ENCODE results near the gene CFAP91.

Gene CFAP91

DNA sequence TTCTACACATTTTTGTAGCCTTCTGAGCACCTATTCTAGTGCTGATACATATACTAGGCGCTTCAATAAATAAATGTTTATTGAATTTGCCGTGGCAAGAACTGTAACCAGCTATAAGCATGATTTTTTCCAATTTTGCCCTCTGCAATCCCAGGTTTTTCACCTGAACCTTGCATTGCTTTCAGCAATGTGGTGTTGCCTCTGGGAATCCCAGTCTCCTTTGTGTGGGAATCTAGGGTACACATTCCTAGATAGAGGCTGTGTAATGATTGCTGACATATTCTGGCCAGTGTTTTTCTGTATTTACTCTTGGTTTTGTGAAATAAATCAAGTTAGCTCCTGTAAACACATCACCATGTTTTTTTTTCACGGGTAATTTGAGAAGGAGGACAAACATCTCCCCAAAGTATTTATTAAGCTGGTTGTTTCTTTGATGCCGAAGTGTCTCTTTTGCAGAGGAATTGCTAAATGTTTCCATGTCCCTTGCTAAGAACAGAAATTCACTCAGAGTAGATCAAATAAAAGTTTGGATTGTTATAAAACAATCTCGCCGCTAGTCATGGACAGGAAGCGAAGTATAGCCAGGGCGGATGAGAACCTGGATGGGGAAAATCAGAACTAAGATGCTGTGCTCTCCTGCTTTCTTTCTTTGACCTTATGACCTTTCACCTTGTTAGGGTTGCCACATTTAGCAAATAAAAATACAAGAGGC, 1.2 kb downstream of the CFAP91 start:
- H3K27me3 ChIP-seq (ENCODE audit: control insufficient read depth in 3 of 3, insufficient read depth in 3 of 3, low read depth in 1 of 3, low read length in 3 of 3): no peaks in the 10 kb centered on the region
- peaks cover 0 to 1% of the 10 kb centered on the region in 2 donors for H3K4me1 ChIP-seq (ENCODE audit: control insufficient read depth in 2 of 2, insufficient read depth in 1 of 2, low read depth in 1 of 2, low read length in 2 of 2)
- no peak overlapping the region for H2BK120ac ChIP-seq (ENCODE audit: low read depth, low read length)
- H3K4ac ChIP-seq (ENCODE audit: low read length): no peak overlapping the region
- H2AFZ ChIP-seq (ENCODE audit: low read length): peak overlapping the region; percentile 93
- H2BK12ac ChIP-seq (ENCODE audit: low read length): no peak overlapping the region
- no peak overlapping the region for H3K9ac ChIP-seq (ENCODE audit: low read depth, low read length, poor library complexity)
- H3K18ac ChIP-seq (ENCODE audit: low read length): no peak overlapping the region
- H2BK5ac ChIP-seq (ENCODE audit: low read length): no peak overlapping the region
- H3K23ac ChIP-seq (ENCODE audit: low read depth, low read length, poor library complexity): no peak overlapping the region
- DNase-seq (ENCODE audit: low spot score): no peak
- peaks cover 0 to 5% of the 10 kb centered on the region in 2 donors for H3K36me3 ChIP-seq (replicated peaks in 1 of 2; ENCODE audit: control insufficient read depth in 2 of 2, insufficient read depth in 2 of 2, low read length in 2 of 2)
- no peak overlapping the region for H2BK15ac ChIP-seq (ENCODE audit: low read length)
- no peak overlapping the region for H4K91ac ChIP-seq (ENCODE audit: low read depth, low read length, poor library complexity)
- peak overlapping the region; percentile 89 for H3K4me2 ChIP-seq (ENCODE audit: insufficient read depth, low read length, poor library complexity, severe bottlenecking)
- H3K79me1 ChIP-seq (ENCODE audit: low read depth, low read length): no peaks in the 10 kb centered on the region
- no peak overlapping the region for H4K8ac ChIP-seq (ENCODE audit: low read depth, low read length)
- no CpG with 5 or more reads among the region's 8 CpGs for WGBS, 2 donors (ENCODE audit: extremely low coverage in 2 of 2, insufficient read length in 2 of 2, insufficient replicate concordance in 1 of 2)
- peak overlapping the region; percentile 58 to 87 for H3K4me3 ChIP-seq (ENCODE audit: low read length in 2 of 2)
- H3K27ac ChIP-seq (replicated peaks; ENCODE audit: low read length): no peak overlapping the region
- H2AK5ac ChIP-seq (ENCODE audit: low read depth, low read length): no peak overlapping the region
- no peak overlapping the region for H3K14ac ChIP-seq (ENCODE audit: low read length)
- H3K9me3 ChIP-seq (replicated peaks in 1 of 2; ENCODE audit: control insufficient read depth in 2 of 2, insufficient read depth in 1 of 2, low read depth in 1 of 2, low read length in 2 of 2): peaks cover 0 to 3% of the 10 kb centered on the region in 2 donors

GRCh38 chr3:119715105-119715504, 12.3 kb downstream of the CFAP91 start:
- no peak overlapping the region for H2AK5ac ChIP-seq (ENCODE audit: low read depth, low read length)
- H3K4me2 ChIP-seq (ENCODE audit: insufficient read depth, low read length, poor library complexity, severe bottlenecking): no peak overlapping the region
- no peak overlapping the region for H2BK120ac ChIP-seq (ENCODE audit: low read depth, low read length)
- peaks cover 7 to 37% of the 10 kb centered on the region in 2 donors for H3K36me3 ChIP-seq (replicated peaks in 1 of 2; ENCODE audit: control insufficient read depth in 2 of 2, insufficient read depth in 2 of 2, low read length in 2 of 2)
- H4K91ac ChIP-seq (ENCODE audit: low read depth, low read length, poor library complexity): no peak overlapping the region
- H3K4me1 ChIP-seq (ENCODE audit: control insufficient read depth in 2 of 2, insufficient read depth in 1 of 2, low read depth in 1 of 2, low read length in 2 of 2): no peaks in the 10 kb centered on the region
- no peak overlapping the region for H4K8ac ChIP-seq (ENCODE audit: low read depth, low read length)
- H2BK15ac ChIP-seq (ENCODE audit: low read length): no peak overlapping the region
- H3K27me3 ChIP-seq (ENCODE audit: control insufficient read depth in 3 of 3, insufficient read depth in 3 of 3, low read depth in 1 of 3, low read length in 3 of 3): peaks cover 0 to 2% (median 0%) of the 10 kb centered on the region in 3 experiments
- WGBS, 2 donors (ENCODE audit: extremely low coverage in 2 of 2, insufficient read length in 2 of 2, insufficient replicate concordance in 1 of 2): no CpG with 5 or more reads among the region's 2 CpGs
- no peak overlapping the region for H3K27ac ChIP-seq (replicated peaks; ENCODE audit: low read length)
- no peak overlapping the region for H3K14ac ChIP-seq (ENCODE audit: low read length)
- H2BK12ac ChIP-seq (ENCODE audit: low read length): no peak overlapping the region
- no peaks in the 10 kb centered on the region for H3K9me3 ChIP-seq (replicated peaks in 1 of 2; ENCODE audit: control insufficient read depth in 2 of 2, insufficient read depth in 1 of 2, low read depth in 1 of 2, low read length in 2 of 2)
- no peak overlapping the region for H2BK5ac ChIP-seq (ENCODE audit: low read length)
- H3K9ac ChIP-seq (ENCODE audit: low read depth, low read length, poor library complexity): no peak overlapping the region
- no peaks in the 10 kb centered on the region for H3K79me1 ChIP-seq (ENCODE audit: low read depth, low read length)
- no peak overlapping the region for H2AFZ ChIP-seq (ENCODE audit: low read length)
- no peak overlapping the region for H3K23ac ChIP-seq (ENCODE audit: low read depth, low read length, poor library complexity)
- no peak overlapping the region for H3K4me3 ChIP-seq (ENCODE audit: low read length in 2 of 2)
- DNase-seq (ENCODE audit: low spot score): no peak
- H3K18ac ChIP-seq (ENCODE audit: low read length): no peak overlapping the region
- H3K4ac ChIP-seq (ENCODE audit: low read length): no peak overlapping the region

DNA sequence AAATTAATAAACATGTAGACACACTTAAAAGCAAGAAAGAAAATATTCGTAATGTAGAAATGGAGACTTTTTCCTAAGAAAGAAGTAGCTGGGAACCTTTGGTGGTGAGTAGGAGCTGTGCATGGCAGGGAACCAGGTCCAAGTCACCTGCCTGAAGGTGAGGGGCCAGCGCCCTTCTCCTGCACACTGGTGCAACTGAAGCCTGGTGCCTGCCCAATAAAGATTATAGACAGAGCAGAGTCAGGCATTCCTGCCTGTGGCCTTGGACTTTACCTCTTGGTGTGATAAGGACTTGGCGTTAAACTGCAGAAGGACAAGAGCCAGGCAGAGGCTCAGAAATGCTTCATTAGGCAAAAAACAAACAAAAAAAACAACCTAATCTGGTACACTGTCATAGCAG, 14.2 kb downstream of the CFAP91 start:
- H3K36me3 ChIP-seq (replicated peaks in 1 of 2; ENCODE audit: control insufficient read depth in 2 of 2, insufficient read depth in 2 of 2, low read length in 2 of 2): peaks cover 6 to 32% of the 10 kb centered on the region in 2 donors
- H3K14ac ChIP-seq (ENCODE audit: low read length): no peak overlapping the region
- H3K4me2 ChIP-seq (ENCODE audit: insufficient read depth, low read length, poor library complexity, severe bottlenecking): no peak overlapping the region
- H3K18ac ChIP-seq (ENCODE audit: low read length): no peak overlapping the region
- no peak overlapping the region for H2BK120ac ChIP-seq (ENCODE audit: low read depth, low read length)
- no peak overlapping the region for H2AFZ ChIP-seq (ENCODE audit: low read length)
- H4K8ac ChIP-seq (ENCODE audit: low read depth, low read length): no peak overlapping the region
- no peak overlapping the region for H2AK5ac ChIP-seq (ENCODE audit: low read depth, low read length)
- no peak overlapping the region for H2BK15ac ChIP-seq (ENCODE audit: low read length)
- no peak overlapping the region for H3K9ac ChIP-seq (ENCODE audit: low read depth, low read length, poor library complexity)
- H3K4me3 ChIP-seq (ENCODE audit: low read length in 2 of 2): no peak overlapping the region
- no peaks in the 10 kb centered on the region for H3K9me3 ChIP-seq (replicated peaks in 1 of 2; ENCODE audit: control insufficient read depth in 2 of 2, insufficient read depth in 1 of 2, low read depth in 1 of 2, low read length in 2 of 2)
- H3K23ac ChIP-seq (ENCODE audit: low read depth, low read length, poor library complexity): no peak overlapping the region
- H3K27ac ChIP-seq (replicated peaks; ENCODE audit: low read length): no peak overlapping the region
- no peaks in the 10 kb centered on the region for H3K4me1 ChIP-seq (ENCODE audit: control insufficient read depth in 2 of 2, insufficient read depth in 1 of 2, low read depth in 1 of 2, low read length in 2 of 2)
- H2BK5ac ChIP-seq (ENCODE audit: low read length): no peak overlapping the region
- DNase-seq (ENCODE audit: low spot score): no peak
- H2BK12ac ChIP-seq (ENCODE audit: low read length): no peak overlapping the region
- H4K91ac ChIP-seq (ENCODE audit: low read depth, low read length, poor library complexity): no peak overlapping the region
- H3K79me1 ChIP-seq (ENCODE audit: low read depth, low read length): no peaks in the 10 kb centered on the region
- no peak overlapping the region for H3K4ac ChIP-seq (ENCODE audit: low read length)
- WGBS, 2 donors (ENCODE audit: extremely low coverage in 2 of 2, insufficient read length in 2 of 2, insufficient replicate concordance in 1 of 2): no CpG with 5 or more reads among the region's 3 CpGs
- peaks cover 0 to 2% (median 0%) of the 10 kb centered on the region in 3 experiments for H3K27me3 ChIP-seq (ENCODE audit: control insufficient read depth in 3 of 3, insufficient read depth in 3 of 3, low read depth in 1 of 3, low read length in 3 of 3)

DNA sequence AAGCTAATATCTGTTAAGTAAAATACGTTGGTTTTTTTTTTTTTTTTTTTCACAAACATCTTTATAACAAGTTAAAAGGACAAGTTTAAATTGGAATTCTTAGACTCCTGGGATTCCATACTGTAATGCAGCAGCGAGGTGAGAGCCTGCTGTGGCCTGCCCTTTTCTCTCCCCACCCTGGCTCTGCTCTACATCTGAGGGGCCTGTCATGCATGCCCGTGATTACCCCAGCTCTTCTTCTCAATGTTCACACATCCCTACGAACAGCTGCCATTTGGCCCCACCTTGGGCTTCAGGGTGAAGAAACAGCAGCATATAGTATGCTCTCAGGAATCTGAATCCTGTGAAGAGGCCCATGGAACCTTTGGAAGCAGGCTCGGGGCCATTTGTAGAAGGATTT, 14.7 kb downstream of the CFAP91 start:
- Histone ChIP-seq H3K4me1 (ENCODE audit: control insufficient read depth in 2 of 2, insufficient read depth in 1 of 2, low read depth in 1 of 2, low read length in 2 of 2) (no peaks in the 10 kb centered on the region), H3K27ac (replicated peaks; ENCODE audit: low read length) (no peak overlapping the region), H3K36me3 (replicated peaks in 1 of 2; ENCODE audit: control insufficient read depth in 2 of 2, insufficient read depth in 2 of 2, low read length in 2 of 2) (peaks cover 6 to 32% of the 10 kb centered on the region in 2 donors), H3K4ac (ENCODE audit: low read length) (no peak overlapping the region), H3K23ac (ENCODE audit: low read depth, low read length, poor library complexity) (no peak overlapping the region), H2BK15ac (ENCODE audit: low read length) (no peak overlapping the region), H3K9me3 (replicated peaks in 1 of 2; ENCODE audit: control insufficient read depth in 2 of 2, insufficient read depth in 1 of 2, low read depth in 1 of 2, low read length in 2 of 2) (no peaks in the 10 kb centered on the region), H2AFZ (ENCODE audit: low read length) (no peak overlapping the region), H2BK12ac (ENCODE audit: low read length) (no peak overlapping the region), H3K9ac (ENCODE audit: low read depth, low read length, poor library complexity) (no peak overlapping the region), H3K79me1 (ENCODE audit: low read depth, low read length) (no peaks in the 10 kb centered on the region), H3K27me3 (ENCODE audit: control insufficient read depth in 3 of 3, insufficient read depth in 3 of 3, low read depth in 1 of 3, low read length in 3 of 3) (peaks cover 0 to 2% (median 0%) of the 10 kb centered on the region in 3 experiments), H2BK5ac (ENCODE audit: low read length) (no peak overlapping the region), H3K14ac (ENCODE audit: low read length) (no peak overlapping the region), H2AK5ac (ENCODE audit: low read depth, low read length) (no peak overlapping the region), H3K18ac (ENCODE audit: low read length) (no peak overlapping the region), H3K4me2 (ENCODE audit: insufficient read depth, low read length, poor library complexity, severe bottlenecking) (no peak overlapping the region), H4K91ac (ENCODE audit: low read depth, low read length, poor library complexity) (no peak overlapping the region), H2BK120ac (ENCODE audit: low read depth, low read length) (no peak overlapping the region), H3K4me3 (ENCODE audit: low read length in 2 of 2) (no peak overlapping the region), H4K8ac (ENCODE audit: low read depth, low read length) (no peak overlapping the region)
- DNase-seq (ENCODE audit: low spot score): no peak
- no CpG with 5 or more reads among the region's 5 CpGs for WGBS, 2 donors (ENCODE audit: extremely low coverage in 2 of 2, insufficient read length in 2 of 2, insufficient replicate concordance in 1 of 2)
